Coronary artery (tissue), 2 donors: Measurements from ENCODE around the gene VDAC2.
A peak's percentile ranks its signal among the peaks of the same experiment; 100 is the strongest.

Source experiments
- DNase-seq: peaks from one replicate; pipeline ENCODE4 v3.0.0-alpha.2; 2017; ENCODE audit warnings: low spot score
- H3K27ac ChIP-seq, 2 donors: fragments of 200-600 bp; sonication (generic); one replicate each; pipeline ENCODE4 v1.5.1; 2016 to 2019
- H3K4me3 ChIP-seq: fragments of 200-600 bp; sonication (generic); 2 replicates; pipeline ENCODE4 v1.5.1; 2016; ENCODE audit warnings: mild to moderate bottlenecking, moderate library complexity
- CTCF ChIP-seq: fragments of 200-600 bp; sonication (generic); IDR thresholded peaks from one replicate; pipeline ENCODE4 v1.5.1; 2019; ENCODE audit warnings: antibody characterized with exemption

VDAC2 gene

GRCh38 chr10:75272896-75273295 lies 62.3 kb downstream of the VDAC2 start:
- Histone ChIP-seq H3K4me3 (no peak overlapping the region), H3K27ac (no peak overlapping the region)
- DNase-seq, result no peak
- TF ChIP-seq CTCF, result no peak

- no peak for DNase-seq
- Histone ChIP-seq H3K4me3 (no peak overlapping the region), H3K27ac (no peak overlapping the region)
- TF ChIP-seq CTCF, result no peak
Observed at GRCh38 chr10:75276069-75276872, 65.7 kb downstream of the VDAC2 start.

GRCh38 chr10:75280236-75280635 lies 69.6 kb downstream of the VDAC2 start:
- no peak overlapping the region for H3K27ac ChIP-seq
- DNase-seq, result peak; percentile 22
- TF ChIP-seq CTCF, result no peak
- H3K4me3 ChIP-seq, result no peak overlapping the region
